Superior temporal gyrus (tissue), 1 donor: ENCODE results near the gene MAPT.
A peak's percentile ranks its signal among the peaks of the same experiment; 100 is the strongest.

ENCODE experiments used
- DNase-seq: peaks from one replicate; pipeline ENCODE4 v3.0.0-alpha.2; 2016; ENCODE audit errors: extremely low spot score

The MAPT gene

DNA sequence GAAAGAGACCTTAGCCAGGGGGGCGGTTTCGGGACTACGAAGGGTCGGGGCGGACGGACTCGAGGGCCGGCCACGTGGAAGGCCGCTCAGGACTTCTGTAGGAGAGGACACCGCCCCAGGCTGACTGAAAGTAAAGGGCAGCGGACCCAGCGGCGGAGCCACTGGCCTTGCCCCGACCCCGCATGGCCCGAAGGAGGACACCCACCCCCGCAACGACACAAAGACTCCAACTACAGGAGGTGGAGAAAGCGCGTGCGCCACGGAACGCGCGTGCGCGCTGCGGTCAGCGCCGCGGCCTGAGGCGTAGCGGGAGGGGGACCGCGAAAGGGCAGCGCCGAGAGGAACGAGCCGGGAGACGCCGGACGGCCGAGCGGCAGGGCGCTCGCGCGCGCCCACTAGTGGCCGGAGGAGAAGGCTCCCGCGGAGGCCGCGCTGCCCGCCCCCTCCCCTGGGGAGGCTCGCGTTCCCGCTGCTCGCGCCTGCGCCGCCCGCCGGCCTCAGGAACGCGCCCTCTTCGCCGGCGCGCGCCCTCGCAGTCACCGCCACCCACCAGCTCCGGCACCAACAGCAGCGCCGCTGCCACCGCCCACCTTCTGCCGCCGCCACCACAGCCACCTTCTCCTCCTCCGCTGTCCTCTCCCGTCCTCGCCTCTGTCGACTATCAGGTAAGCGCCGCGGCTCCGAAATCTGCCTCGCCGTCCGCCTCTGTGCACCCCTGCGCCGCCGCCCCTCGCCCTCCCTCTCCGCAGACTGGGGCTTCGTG, at the start of gene MAPT:
Gene MAPT, plus strand, starts transcription at position 533 of the 763 bp plus-strand sequence. CDS start 67,784 bp downstream, outside the sequence.
- DNase-seq: peak; percentile 96

DNA sequence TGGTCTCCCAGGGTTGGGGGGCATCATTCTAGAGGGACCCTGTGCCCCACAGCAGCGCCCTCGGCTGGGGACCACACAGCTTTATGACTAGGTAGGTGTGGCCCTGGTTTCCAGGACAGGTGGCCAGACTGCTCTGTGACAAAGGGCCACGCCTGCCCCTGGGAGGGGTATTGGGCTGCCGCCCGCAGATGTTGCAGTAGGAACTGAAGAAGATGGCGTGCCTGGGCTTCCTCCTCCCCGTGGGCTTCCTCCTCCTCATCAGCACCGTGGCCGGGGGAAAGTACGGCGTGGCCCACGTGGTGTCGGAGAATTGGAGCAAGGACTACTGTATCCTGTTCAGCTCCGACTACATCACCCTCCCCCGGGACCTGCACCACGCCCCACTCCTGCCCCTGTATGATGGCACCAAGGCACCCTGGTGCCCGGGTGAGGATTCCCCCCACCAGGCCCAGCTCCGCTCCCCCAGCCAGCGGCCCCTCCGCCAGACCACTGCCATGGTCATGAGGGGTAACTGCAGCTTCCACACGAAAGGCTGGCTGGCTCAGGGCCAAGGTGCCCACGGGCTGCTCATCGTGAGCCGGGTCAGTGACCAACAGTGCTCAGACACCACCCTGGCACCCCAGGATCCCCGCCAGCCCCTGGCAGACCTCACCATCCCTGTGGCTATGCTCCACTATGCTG, 49.5 kb upstream of the MAPT start, which contains the start of gene SPPL2C:
Gene SPPL2C, plus strand, starts transcription at position 187 of the 681 bp plus-strand sequence. Its CDS starts 26 bp downstream, at position 213.
- no peak for DNase-seq

DNA sequence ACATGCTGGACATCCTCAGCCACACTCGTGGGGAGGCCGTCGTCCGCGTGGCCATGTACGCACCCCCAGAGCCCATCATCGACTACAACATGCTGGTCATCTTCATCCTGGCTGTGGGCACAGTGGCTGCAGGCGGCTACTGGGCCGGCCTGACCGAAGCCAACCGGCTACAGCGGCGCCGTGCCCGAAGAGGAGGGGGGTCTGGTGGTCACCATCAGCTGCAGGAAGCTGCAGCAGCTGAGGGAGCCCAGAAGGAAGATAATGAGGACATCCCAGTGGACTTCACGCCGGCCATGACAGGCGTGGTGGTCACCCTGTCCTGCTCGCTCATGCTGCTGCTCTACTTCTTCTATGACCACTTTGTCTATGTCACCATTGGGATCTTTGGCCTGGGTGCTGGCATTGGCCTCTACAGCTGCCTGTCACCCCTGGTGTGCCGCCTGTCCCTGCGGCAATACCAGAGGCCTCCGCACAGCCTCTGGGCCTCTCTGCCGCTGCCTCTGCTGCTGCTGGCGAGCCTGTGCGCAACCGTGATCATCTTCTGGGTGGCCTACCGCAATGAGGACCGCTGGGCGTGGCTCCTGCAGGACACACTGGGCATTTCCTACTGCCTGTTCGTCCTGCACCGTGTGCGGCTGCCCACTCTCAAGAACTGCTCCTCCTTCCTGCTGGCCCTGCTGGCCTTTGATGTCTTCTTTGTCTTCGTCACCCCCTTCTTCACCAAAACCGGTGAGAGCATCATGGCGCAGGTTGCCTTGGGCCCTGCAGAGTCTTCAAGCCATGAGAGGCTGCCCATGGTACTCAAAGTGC, 48.8 kb upstream of the MAPT start:
- no peak for DNase-seq

DNA sequence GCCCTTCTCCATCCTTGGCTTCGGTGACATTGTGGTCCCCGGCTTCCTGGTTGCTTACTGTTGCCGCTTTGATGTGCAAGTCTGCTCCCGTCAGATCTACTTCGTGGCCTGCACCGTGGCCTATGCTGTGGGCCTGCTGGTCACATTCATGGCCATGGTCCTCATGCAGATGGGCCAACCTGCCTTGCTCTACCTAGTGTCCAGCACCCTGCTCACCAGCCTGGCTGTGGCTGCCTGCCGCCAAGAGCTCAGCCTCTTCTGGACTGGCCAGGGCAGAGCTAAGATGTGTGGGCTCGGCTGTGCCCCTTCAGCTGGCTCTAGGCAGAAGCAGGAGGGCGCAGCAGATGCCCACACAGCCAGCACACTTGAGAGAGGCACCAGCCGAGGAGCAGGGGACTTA, 48.1 kb upstream of the MAPT start:
- no peak for DNase-seq

DNA sequence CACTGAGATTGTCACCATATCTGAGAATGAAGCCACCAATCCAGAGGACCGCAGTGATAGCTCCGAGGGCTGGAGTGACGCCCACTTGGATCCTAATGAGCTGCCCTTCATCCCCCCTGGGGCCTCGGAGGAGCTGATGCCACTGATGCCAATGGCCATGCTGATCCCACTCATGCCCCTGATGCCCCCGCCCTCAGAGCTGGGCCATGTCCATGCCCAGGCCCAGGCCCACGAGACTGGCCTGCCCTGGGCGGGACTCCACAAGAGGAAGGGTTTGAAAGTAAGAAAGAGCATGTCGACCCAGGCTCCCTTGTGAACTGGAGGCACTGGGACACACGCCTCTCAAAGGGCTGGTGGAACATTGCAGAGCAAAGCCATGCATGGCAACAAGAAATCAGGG, 47.7 kb upstream of the MAPT start:
- DNase-seq: no peak

DNA sequence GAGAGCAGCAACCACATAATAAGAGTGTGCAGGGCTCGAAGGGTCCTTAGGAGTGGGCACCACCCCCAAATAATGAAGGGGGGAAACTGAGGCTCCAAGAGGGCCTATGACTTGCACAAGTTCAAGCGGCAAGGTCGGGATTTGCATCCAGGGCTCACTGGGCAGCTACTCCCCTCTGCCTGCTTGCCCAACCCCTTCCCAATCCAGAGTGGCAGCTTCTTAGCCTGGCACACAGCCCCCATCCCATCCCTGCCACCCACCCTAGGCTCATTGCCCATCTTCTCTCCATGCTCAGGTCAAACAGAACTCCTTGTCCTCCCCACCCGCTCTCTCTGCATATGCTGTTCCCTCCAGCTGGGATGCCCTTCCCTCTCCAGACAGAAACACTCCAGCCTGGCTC, 47.3 kb upstream of the MAPT start:
- DNase-seq: no peak

DNA sequence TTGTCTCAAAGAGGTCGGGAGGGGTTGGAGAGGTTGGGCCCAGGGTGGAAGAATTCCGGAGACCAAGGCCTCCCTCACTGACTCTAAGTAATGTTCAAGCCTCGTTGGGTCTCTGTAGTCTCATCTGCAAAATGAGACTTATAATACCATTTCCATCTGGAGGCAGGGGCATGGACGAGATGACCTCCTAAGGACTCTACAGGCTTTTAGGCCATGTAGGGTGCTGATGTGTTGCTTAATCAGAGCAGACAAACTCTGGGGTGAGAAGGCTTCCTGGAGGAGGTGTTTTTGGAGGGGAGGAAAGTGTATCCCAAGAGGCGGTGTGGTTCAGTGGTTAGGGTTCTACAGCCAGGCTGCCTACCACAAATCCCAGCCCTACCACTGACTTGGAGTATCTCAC, 46.6 kb upstream of the MAPT start:
- no peak for DNase-seq

DNA sequence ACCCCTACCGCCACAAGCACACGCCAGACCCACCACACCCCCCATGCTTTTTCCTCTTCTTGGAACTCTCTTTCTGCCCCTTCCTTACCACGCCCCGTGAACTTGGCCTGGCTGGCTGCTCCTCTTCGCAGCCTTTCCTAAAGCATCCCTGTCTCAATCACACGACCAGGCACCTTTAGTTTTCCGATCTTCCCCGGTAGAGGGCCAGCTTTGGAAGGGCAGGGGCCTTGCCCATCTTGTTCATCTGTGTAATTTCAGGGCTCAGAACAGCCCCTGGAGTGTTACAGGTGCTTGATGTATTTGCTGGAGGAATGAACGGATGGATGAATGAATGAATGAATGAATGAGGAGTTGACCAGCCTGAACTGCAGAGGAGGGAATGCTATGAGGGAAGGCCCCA, 45.9 kb upstream of the MAPT start:
- DNase-seq: no peak

DNA sequence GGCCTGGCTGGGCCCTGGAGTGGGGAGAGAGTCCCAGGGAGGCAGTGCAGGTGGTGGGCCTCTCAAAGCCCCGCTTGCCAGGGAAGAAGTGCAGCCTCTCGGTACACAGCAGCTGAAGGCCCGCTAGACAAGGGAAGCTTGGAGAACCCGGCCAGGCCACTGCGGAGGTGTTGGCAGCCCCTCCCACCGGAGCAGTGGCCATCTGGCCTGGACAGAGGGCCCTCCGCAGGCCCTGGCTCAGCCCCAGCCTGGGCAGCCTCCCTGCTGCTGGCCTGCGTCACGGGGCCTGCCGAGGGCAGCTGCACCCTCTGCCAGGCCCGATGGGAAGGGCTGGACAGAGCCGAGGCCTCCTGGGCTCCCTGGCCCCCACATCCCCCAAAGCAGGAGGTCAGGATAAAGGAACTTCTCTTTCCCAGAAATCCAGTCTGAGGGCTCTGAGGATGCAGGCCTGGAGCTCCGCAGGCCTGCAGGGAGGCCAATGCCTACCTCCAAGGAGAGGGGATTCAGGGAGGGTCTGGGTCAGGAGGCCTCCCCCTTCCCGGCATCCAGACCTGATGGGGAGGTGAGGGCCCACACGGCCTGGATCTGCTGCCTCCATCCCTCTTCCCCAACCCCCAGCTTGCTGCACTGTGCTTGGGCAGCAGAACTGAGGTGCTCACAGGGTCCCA, 45.4 kb upstream of the MAPT start:
- peak; percentile 76 for DNase-seq

DNA sequence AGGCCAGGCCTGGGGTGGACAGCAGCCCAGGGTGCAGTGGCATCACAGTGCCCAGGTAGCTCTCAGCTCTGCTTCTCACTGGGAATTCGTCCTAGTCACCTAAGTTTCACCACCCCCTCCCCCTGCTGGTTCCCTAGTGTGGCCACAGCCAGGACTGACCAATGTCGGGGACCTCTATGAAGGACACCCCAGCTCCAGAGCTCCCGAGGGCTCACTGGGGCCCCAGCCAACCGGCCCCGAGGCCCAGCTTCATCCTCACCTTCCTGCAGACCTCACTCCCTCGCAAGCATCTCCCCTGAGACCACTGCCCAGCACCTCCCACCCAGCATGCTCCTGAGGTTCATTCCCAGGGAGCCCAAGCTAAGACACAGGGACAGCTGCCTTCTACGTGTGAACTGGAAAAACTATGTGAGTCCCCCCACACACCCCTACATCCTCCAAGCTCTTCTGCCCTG, 44.8 kb upstream of the MAPT start:
- no peak for DNase-seq

DNA sequence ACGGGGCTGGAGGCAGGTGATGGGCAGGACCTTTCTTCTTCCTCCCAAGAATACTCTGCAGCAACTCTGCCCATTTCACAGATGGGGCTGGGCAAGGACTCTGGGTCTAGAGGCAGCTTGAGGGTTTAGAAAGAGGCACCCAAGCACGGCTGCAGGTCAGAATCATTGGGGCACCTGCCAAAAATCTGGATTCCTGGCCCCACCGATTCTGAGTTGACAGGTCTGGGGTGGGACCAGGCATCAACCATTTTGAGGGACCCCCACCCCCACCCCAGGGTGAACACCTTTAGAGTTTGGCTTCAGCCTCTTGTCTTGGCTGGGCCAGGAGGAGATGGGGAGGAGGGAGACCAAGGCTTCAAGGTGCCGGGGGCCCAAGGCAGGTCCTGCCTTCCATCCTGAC, 44.3 kb upstream of the MAPT start:
- DNase-seq: no peak

DNA sequence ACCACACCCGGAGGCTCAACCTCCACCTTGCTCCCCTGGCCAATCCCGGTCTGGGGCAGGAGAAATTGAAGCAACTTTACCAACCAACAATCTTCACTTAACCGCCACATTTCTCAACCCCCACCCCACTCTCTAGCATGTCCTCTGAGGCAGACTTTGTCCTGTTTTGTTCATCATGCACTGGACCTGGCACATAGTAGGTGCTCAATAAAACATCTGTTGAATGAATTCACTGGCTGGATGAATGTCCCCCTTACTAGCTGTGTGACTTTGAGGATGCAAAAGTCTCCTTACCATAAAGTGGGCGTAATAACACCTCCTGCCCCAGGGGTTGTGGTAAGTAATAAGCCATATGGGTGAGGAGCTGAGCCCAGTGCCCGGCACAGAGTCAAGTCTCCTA, 43.9 kb upstream of the MAPT start:
- no peak for DNase-seq

DNA sequence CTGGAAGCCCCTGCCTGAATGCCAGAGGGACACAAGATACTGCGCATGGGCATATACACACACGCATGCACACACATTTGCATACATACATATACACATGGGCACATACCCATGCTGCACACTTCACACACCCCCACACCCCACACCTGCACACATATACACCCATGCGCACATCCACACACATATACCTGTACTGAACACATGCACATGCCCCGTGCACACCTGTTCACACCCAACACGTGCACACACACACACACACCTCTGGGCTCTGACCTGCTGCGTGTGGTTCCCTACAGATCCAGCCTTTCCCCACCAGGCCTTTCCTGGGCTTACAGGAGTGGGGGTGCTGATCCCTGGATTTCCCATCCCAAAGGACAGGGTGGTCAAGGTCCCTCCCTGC, 43.3 kb upstream of the MAPT start:
- no peak for DNase-seq

DNA sequence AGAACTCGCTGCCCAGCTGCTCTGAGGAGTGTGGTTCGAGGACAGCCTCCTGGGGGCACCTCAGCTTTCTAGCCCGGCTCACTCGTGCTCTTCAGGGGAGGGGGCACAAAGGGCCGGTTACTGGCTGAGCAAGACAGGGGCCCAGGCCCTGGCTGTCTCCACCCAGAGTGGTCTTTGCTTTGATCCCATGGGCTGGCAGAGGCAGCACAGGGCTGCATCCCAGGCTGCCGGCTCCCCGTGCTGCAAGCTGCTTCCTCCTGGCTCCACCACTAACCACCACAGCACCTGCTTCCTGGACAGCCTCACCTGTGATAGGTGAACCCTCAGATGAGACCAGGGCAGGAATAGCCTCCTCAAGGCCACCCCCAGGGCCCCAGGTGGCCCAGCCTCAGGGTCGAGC, 42.9 kb upstream of the MAPT start:
- no peak for DNase-seq

DNA sequence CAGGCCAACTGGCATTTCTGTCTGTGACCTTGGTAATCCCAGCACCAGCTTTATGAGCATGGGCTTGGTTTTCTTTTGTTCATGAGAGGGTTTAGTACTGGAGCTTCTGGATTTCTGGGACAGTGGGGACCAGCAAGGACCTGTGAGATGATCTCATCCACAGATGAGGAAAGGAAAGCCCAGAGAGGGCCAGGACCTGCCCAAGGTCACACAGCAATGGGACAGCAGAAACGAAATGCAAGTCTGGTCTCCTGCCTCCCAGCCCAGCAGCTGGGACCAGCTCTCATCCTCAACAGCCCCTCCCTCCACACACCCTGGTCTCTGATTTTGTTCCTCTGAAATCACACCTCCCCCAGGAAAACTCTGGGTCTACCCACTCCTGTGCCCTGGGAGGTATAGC, 42.5 kb upstream of the MAPT start:
- no peak for DNase-seq

DNA sequence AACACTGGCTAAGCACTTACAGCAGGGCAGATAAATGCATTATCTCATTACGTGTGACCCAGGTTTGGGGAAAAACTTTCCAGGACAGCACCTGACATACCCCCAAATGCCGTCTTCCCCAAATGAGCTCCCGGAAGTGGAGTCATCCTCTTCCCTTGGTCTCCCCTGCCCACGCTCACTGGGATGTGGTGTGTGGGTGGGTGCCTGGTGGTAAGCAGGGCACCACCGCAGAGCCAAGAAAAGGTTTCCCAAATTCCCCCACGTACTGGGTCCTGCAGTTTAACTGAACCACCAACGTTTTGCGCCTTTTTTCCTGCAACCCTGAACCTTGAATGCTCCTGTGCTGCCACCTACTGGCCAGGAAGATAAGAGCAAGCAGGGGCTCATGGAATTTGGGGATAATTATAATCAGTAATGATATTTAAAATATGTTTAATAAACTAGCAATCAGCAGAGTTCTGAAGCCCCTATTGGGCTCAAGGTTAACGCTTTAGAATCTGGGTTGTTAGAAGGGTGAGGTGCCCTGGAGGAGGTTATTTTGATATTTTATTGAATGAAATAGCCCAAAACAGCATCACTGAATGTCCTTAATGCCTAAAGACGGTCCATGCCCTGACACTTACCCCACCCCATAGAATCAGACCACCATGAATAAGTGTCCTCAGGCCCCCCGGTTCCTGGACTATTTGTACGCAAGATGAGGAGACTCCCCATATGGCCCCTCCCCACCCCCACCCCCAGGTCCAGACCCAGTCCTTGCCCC, 41.6 kb upstream of the MAPT start:
- DNase-seq: peak; percentile 90

DNA sequence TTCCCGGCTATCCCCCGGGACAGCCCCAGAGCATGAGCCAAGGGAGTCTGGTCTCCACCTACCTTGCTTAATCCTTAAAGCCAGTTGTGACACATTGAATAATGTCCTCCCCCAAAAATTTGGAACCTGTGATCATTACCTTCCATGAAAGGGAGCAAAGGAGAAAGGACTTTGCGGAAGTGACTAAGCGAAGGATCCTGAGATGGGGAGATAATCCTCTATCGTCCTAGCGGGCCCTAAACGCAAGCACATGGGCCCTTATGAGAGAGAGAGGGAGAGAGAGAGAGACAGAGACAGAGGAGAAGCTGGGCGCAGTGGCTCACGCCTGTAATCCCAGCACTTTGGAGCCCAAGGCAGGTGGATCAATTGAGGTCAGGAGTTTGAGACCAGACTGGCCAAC, 40.1 kb upstream of the MAPT start:
- DNase-seq: no peak

DNA sequence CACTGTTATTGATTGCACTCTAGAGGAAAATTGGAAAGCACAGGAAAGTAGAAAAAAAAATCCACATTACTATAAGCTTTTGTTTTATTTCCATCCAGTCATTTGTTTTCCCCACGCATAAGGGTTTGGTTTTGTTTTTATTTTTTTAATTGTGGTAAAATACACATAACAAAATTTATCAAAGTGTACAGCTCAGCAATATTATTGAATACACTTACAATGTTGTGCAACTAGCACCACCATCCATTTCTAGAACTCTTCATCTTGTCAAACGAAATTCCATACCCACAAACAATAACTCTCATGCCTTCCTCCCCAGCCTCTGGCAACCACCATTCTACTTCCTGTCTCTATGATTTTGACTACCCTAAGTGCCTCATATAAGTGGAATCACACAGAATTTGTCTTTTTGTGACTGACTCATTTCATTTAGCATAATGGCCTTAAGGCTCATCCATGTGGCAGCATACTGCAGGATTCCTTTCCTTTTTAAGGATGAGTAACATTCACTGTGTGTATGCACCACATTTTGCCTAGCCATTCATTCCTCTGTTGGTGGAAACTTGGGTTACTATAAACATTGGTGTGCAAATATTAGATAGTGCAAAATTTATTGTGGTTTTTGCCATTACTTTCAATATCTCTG, 38.5 kb upstream of the MAPT start:
- DNase-seq: no peak

DNA sequence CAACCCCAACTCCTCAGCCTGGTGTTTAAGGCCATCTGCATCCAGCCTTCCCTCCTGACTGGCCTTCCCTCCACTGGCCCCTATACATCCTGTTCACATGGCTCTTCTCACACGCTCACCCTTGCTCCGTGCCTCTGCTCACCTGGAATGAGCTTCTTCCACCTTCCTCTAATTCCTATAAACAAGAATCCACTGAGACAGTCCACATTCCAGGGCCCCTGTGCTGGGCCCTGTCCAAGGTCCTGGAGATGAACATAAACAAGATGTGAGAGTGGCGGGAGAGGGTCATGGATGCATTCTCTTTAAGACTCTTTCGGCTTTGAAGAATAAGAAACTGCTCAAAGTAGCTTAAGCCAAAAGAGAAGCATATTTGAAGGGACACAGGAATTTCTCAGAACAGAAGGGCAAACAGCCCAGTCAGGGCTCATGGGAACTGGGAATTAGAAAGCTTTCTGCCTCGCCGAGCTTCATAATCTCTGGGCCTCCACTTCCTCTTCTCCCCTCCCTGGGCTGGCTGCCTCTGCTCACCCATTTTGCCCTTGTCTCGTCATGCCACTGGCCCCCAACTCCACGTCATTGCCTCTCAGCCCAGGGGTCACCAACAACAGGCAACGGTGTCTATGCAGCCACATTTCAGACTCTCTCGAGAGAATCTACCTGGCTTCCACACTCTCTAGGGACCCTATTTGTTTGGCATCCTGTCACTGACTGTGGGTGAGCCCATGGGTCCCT, 36.2 kb upstream of the MAPT start:
- no peak for DNase-seq

DNA sequence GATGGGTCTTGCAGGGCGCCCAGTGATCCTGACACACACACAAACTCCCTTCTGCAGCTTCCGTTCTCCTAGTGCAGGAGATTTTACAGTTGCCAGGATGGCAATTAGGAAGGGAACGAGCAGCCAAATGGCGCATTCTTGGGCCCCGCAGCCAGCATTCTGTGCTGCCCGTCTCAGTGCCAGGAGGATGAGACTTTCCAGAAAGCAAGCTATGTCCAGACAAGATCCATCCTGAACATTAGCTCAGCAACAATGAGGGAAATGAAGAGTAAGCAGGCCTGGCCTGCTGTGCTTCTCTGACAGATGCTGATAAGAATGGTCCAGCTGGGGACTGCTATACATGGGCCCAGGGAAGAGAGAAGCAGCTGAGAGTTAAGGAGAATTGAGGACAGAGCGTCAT, 33.2 kb upstream of the MAPT start:
- peak; percentile 22 for DNase-seq
